MM.1S (cell line): Measurements from ENCODE around the gene ZRANB2.

Experiments used
- EZH2 ChIP-seq: fragments of 300-600 bp; sonication (generic); optimal IDR thresholded peaks from 2 replicates; pipeline ENCODE3; 2017; ENCODE audit warnings: low read depth, mild to moderate bottlenecking, antibody characterized with exemption, low read length, mixed read lengths
- TF ChIP-seq, protein P1 (sequence below): fragments of 300-600 bp; sonication (generic); IDR thresholded peaks from 2 replicates; pipeline ENCODE4 v1.5.1; 2016; ENCODE audit warnings: antibody characterized with exemption, low read length, mixed read lengths

DNA sequence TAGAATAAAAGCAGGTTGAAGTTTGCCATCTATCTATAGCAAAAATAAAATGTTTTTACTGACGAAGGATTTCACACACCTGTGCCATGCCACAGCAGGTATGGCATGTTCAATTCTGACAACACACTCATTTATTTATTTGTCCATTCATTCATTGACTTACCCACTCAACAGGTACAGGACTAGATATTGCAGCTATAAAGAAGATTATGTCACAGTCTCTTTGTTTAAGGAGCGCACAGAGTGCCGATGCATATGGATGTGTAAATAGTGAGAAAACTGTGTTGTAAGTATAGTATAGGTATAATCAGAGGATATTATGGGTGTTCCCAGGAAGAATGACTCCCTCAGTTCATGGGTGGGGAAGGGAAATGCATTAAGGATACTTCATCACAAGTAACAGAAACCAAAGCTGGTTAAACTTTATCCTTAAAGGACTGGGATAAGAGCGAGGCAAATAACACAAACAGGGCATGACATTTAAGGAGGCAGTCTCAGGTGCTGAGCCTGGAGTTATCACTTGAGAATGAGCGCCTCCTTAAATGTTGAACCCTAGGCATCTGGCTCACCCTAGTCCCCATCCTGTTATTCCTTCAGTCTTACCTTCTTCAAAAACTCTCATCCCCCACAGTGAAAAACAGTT is 7.9 kb upstream of the ZRANB2 start:
- TF ChIP-seq, protein P1, sequence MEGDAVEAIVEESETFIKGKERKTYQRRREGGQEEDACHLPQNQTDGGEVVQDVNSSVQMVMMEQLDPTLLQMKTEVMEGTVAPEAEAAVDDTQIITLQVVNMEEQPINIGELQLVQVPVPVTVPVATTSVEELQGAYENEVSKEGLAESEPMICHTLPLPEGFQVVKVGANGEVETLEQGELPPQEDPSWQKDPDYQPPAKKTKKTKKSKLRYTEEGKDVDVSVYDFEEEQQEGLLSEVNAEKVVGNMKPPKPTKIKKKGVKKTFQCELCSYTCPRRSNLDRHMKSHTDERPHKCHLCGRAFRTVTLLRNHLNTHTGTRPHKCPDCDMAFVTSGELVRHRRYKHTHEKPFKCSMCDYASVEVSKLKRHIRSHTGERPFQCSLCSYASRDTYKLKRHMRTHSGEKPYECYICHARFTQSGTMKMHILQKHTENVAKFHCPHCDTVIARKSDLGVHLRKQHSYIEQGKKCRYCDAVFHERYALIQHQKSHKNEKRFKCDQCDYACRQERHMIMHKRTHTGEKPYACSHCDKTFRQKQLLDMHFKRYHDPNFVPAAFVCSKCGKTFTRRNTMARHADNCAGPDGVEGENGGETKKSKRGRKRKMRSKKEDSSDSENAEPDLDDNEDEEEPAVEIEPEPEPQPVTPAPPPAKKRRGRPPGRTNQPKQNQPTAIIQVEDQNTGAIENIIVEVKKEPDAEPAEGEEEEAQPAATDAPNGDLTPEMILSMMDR: no peak
- TF ChIP-seq EZH2: no peak
